H1 (cell line): Measurements from ENCODE around the gene FAM43B. TPM values are rescaled to one million over a fixed set of nuclear protein-coding genes. Genes with fewer than 3 reads are reported as not detected.

ENCODE experiments used
- ATF3 ChIP-seq: IDR thresholded peaks from 2 replicates; pipeline ENCODE4 v1.6.1; 2011; ENCODE audit warnings: low read depth, mild to moderate bottlenecking, low read length; ENCODE audit not compliant: insufficient read depth
- polyA plus RNA-seq, 7 experiments: library from polyadenylated mRNA; depleted of rRNA in 3 of 7; stranded (reverse) in 5 of 7; unstranded in 2 of 7; fragments of >200 nt in 5 of 7; fragments of 200-250 nt in 2 of 7; gene quantifications; 1 replicate in 5 of 7; 2 replicates in 1 of 7; 4 replicates in 1 of 7; pipeline versions ENCODE4 v1.2.1 to v1.2.3, GENCODE V29; 2011 to 2013; ENCODE audit warnings: missing spikeins in 2 of 7, mixed read lengths in 2 of 7
- total RNA-seq: library from RNA; stranded (reverse); fragmentation: NEBNext Ultra II Directional; extraction: Animal tissue kit (Norgen Biotek cat#: 25700); gene quantifications from 2 replicates; pipeline ENCODE4 v1.2.1, GENCODE V29; 2021

The FAM43B gene
- total and polyA plus RNA-seq, 2 of the 8 experiments (the other 6 are each of a cell fraction or from before 2014, with no cell fraction given) = 0.88 to 2.2 TPM

DNA sequence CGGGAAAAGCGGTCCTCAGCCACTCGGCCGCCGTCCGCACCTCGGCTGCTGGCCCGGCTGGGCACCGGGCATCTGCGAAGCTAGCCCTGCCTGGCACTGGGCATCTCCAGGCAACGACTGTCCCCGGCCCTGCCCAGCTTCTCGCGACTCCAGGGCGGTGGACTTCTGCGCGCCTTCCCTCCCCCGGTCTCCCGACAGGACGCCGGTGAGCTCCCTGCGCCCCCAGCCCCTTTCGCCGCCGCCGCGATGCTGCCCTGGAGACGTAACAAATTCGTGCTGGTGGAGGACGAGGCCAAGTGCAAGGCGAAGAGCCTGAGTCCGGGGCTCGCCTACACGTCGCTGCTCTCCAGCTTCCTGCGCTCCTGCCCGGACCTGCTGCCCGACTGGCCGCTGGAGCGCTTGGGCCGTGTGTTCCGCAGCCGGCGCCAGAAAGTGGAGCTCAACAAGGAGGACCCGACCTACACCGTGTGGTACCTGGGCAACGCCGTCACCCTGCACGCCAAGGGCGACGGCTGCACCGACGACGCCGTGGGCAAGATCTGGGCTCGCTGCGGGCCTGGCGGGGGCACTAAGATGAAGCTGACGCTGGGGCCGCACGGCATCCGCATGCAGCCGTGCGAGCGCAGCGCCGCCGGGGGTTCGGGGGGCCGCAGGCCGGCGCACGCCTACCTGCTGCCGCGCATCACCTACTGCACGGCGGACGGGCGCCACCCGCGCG is 514 bp downstream of the FAM43B start (continued):
- no peak for TF ChIP-seq ATF3
